KG1 (cell line): ENCODE results near the gene FAM53B.
A peak's percentile ranks its signal among the peaks of the same experiment; 100 is the strongest.
"Not testable (repeated sequence)": the region's sequence is repeated elsewhere in the genome, so short reads cannot be mapped to it uniquely, and the experiment has no call there.

ENCODE experiments used
- DNase-seq: peaks from one replicate; lab custom pipeline; 2025; lab: John Stamatoyannopoulos, UW

The FAM53B gene

GRCh38 chr10:124627866-124628675 is 116.1 kb downstream of the FAM53B start:
- DNase-seq = no peak

- DNase-seq = no peak
Measured at GRCh38 chr10:124626759-124627380, 117.3 kb downstream of the FAM53B start.

GRCh38 chr10:124625831-124626238 is 118.3 kb downstream of the FAM53B start:
- no peak for DNase-seq

- no peak for DNase-seq
Measured at GRCh38 chr10:124624895-124625294, 119.3 kb downstream of the FAM53B start.

- DNase-seq = no peak
Measured at GRCh38 chr10:124624466-124624865, 119.7 kb downstream of the FAM53B start.

GRCh38 chr10:124624006-124624405 is 120.2 kb downstream of the FAM53B start:
- no peak for DNase-seq

- no peak for DNase-seq
Measured at GRCh38 chr10:124622866-124623536, 121.2 kb downstream of the FAM53B start.

GRCh38 chr10:124622158-124622557 is 122.0 kb downstream of the FAM53B start:
- no peak for DNase-seq

- no peak for DNase-seq
Measured at GRCh38 chr10:124621637-124622036, 122.5 kb downstream of the FAM53B start.

- no peak for DNase-seq
Measured at GRCh38 chr10:124619802-124620490, 124.2 kb downstream of the FAM53B start.

GRCh38 chr10:124619195-124619594 is 125.0 kb downstream of the FAM53B start:
- DNase-seq = no peak

- no peak for DNase-seq
Measured at GRCh38 chr10:124618470-124619073, 125.6 kb downstream of the FAM53B start.

GRCh38 chr10:124616836-124617130 is 127.4 kb downstream of the FAM53B start:
- no peak for DNase-seq

GRCh38 chr10:124616040-124616835 is 127.9 kb downstream of the FAM53B start:
- no peak for DNase-seq

GRCh38 chr10:124615259-124615658 is 128.9 kb downstream of the FAM53B start:
- DNase-seq = no peak

GRCh38 chr10:124614003-124614659 is 130.0 kb downstream of the FAM53B start:
- DNase-seq = no peak

GRCh38 chr10:124612611-124613498 is 131.3 kb downstream of the FAM53B start:
- DNase-seq = no peak

GRCh38 chr10:124611738-124612137 is 132.4 kb downstream of the FAM53B start:
- peak; percentile 50 for DNase-seq

GRCh38 chr10:124610851-124611250 is 133.3 kb downstream of the FAM53B start:
- DNase-seq = not testable (repeated sequence)

- not testable (repeated sequence) for DNase-seq
Measured at GRCh38 chr10:124610186-124610585, 134.0 kb downstream of the FAM53B start.
